Midbrain (tissue), 1 donor: ENCODE measurements around the gene PGGHG.

ENCODE experiments used
- DNase-seq: peaks from one replicate; lab custom pipeline; 2025; lab: John Stamatoyannopoulos, UW

The PGGHG gene

GRCh38 chr11:269146-269890, 19.6 kb upstream of the PGGHG start:
- no peak for DNase-seq

- DNase-seq = no peak
Measured at GRCh38 chr11:270451-271318, 18.2 kb upstream of the PGGHG start.

GRCh38 chr11:271319-271715, 17.6 kb upstream of the PGGHG start:
- no peak for DNase-seq

- no peak for DNase-seq
Measured at GRCh38 chr11:272195-272930, 16.6 kb upstream of the PGGHG start.

- no peak for DNase-seq
Measured at GRCh38 chr11:272931-273198, 16.1 kb upstream of the PGGHG start.

GRCh38 chr11:276219-276618, 12.7 kb upstream of the PGGHG start:
- DNase-seq = no peak

- DNase-seq = no peak
Measured at GRCh38 chr11:278001-278951, 10.7 kb upstream of the PGGHG start, which contains the start of gene NLRP6. NLRP6 (plus strand) TSS chr11:278407; CDS start chr11:278570, 163 bp downstream.

GRCh38 chr11:279040-279965, 9.6 kb upstream of the PGGHG start:
- DNase-seq = no peak

- DNase-seq = no peak
Measured at GRCh38 chr11:279966-280705, 8.8 kb upstream of the PGGHG start.

GRCh38 chr11:280706-281485, 8.0 kb upstream of the PGGHG start:
- no peak for DNase-seq

- no peak for DNase-seq
Measured at GRCh38 chr11:281486-282161, 7.3 kb upstream of the PGGHG start.

GRCh38 chr11:282171-282570, 6.8 kb upstream of the PGGHG start:
- no peak for DNase-seq

- DNase-seq = no peak
Measured at GRCh38 chr11:282630-283360, 6.1 kb upstream of the PGGHG start.

- DNase-seq = no peak
Measured at GRCh38 chr11:283405-284104, 5.4 kb upstream of the PGGHG start.

- DNase-seq = no peak
Measured at GRCh38 chr11:284105-285020, 4.6 kb upstream of the PGGHG start.
